ENCODE results near the gene PIH1D1. TPM values are rescaled to one million over a fixed set of nuclear protein-coding genes. Genes with fewer than 3 reads are reported as not detected.
"Not testable (repeated sequence)": the region's sequence is repeated elsewhere in the genome, so short reads cannot be mapped to it uniquely, and the experiment has no call there.

The PIH1D1 gene
- total and polyA plus RNA-seq, 12 donors, result 15.7 to 60.0 (median 29.3) TPM

GRCh38 chr19:49474542-49474924 is 22.9 kb upstream of the PIH1D1 start:
- intact Hi-C loops (cut with DNase I), result loop anchor here in 2 of 10 donors (1.0 to 2.0 kb wide), 2 partner anchors 68 to 72 kb away; no protein-coding TSS in a partner anchor
- peaks cover 0 to 19% (median 0%) of the 10 kb centered on the region in 9 donors for H3K36me3 ChIP-seq
- peaks cover 4 to 37% (median 20%) of the 10 kb centered on the region in 9 donors for H3K4me1 ChIP-seq
- WGBS, 2 donors, result 7 to 9% methylated on average over 11 of the region's 11 CpGs
- H3K27me3 ChIP-seq, result no peaks in the 10 kb centered on the region
- peak overlapping the region; percentile 41 to 79 (median 68) for H3K4me3 ChIP-seq
- TF ChIP-seq CTCF (IDR thresholded peaks at IDR 0.05), result no peak
- no peaks in the 10 kb centered on the region for H3K9me3 ChIP-seq
- H3K27ac ChIP-seq, result peak overlapping the region; percentile 66 to 93 (median 92)
- ATAC-seq (peak in 1 of 8 donors; percentile 6), DNase-seq (no peak)

DNA sequence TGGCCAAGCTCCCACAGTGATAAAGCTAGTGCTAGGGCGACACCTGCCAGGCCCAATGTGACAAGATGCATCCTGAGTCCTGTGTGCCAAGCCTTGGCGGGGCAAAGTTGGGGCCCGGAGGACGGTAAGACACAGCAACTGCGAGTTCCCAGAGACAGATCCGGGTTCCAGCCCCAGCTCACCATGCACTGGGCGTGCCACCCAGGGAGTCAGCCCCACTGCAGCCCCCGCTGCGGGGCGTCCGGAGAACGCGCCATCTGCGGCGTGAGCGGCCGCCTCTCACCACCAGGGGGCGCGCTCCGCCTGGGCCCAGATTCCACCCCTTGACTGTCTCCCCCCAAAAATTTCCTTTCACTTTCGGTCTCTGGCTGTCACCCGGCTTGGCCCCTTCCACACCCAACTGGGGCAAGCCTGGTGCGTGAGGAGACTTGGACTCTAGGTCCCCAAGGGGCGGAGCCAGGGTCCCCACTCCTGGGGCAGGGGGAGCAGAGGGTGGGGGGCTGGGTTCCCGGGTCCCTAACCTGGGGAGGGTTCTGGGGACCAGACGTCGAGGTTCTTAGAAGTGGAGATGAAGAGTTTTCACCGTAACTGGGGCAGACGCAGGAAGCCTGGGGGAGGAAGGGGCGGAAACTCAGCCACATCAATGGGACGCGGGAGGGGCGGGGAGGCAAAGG is 22.4 kb upstream of the PIH1D1 start, which contains the start of gene FLT3LG:
Gene FLT3LG (plus strand): TSS at position 348 of the 674 bp plus-strand sequence. CDS start 425 bp downstream, outside the sequence.
- no peaks in the 10 kb centered on the region for H3K9me3 ChIP-seq
- peak; percentile 68 to 82 (median 76) for ATAC-seq
- 2 to 3% methylated on average over 33 of the region's 33 CpGs for WGBS, 2 donors
- TF ChIP-seq CTCF (IDR thresholded peaks at IDR 0.05), result peak; percentile 98 to 100 (median 98)
- intact Hi-C loops (cut with DNase I), result loop anchor here in 2 of 10 donors (1.0 to 2.0 kb wide), 2 partner anchors 69 to 72 kb away; no protein-coding TSS in a partner anchor
- H3K27me3 ChIP-seq, result no peaks in the 10 kb centered on the region
- peak; percentile 82 to 84 for DNase-seq
- H3K4me1 ChIP-seq, result peaks cover 4 to 42% (median 26%) of the 10 kb centered on the region in 9 donors
- H3K36me3 ChIP-seq, result peaks cover 0 to 19% (median 0%) of the 10 kb centered on the region in 9 donors
- H3K27ac ChIP-seq, result peak within 1 kb of the TSS; percentile 66 to 93 (median 92)
- H3K4me3 ChIP-seq, result peak within 1 kb of the TSS; percentile 41 to 79 (median 68)

GRCh38 chr19:49473501-49473867 is 21.9 kb upstream of the PIH1D1 start:
- WGBS, 2 donors, result 70 to 76% methylated on average over 9 of the region's 9 CpGs
- H3K27ac ChIP-seq, result peak overlapping the region; percentile 66 to 93 (median 92)
- H3K27me3 ChIP-seq; H3K9me3 ChIP-seq; ATAC-seq; DNase-seq; intact Hi-C loops (cut with DNase I): not testable (repeated sequence)
- peaks cover 6 to 45% (median 31%) of the 10 kb centered on the region in 9 donors for H3K4me1 ChIP-seq
- peak overlapping the region in 9 of 10 donors; percentile 46 to 79 (median 69) for H3K4me3 ChIP-seq
- peaks cover 0 to 19% (median 0%) of the 10 kb centered on the region in 9 donors for H3K36me3 ChIP-seq

DNA sequence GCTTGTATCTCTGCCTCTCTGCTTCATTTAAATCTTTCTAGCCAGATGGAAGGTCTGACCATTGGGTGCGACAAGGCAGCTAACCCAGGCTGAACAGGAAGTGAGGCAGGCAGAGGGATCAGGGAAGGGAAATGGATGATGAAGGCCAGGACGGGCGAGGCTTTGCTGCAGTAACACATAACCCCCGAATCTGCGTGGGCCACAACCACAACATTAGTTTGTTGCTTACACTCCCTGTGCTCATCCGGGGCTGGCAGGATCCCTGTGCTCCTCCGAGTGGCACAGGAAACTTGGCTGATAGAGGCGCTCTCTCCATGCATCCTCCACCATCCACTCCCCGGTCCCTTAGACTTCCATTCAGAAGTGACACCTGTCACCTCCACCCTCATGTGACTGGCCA is 21.3 kb upstream of the PIH1D1 start:
- Histone ChIP-seq H3K4me1 (peaks cover 7 to 48% (median 31%) of the 10 kb centered on the region in 9 donors), H3K9me3 (no peaks in the 10 kb centered on the region), H3K36me3 (peaks cover 0 to 19% (median 0%) of the 10 kb centered on the region in 9 donors), H3K27ac (peak overlapping the region in 7 of 10 donors; percentile 16 to 93 (median 91)), H3K4me3 (no peak overlapping the region), H3K27me3 (no peaks in the 10 kb centered on the region)
- DNase-seq (no peak), ATAC-seq (no peak)
- TF ChIP-seq CTCF (IDR thresholded peaks at IDR 0.05), result no peak
- WGBS, 2 donors, result 67 to 71% methylated on average over 9 of the region's 9 CpGs
- intact Hi-C loops (cut with DNase I), result no loop called here

Data from heart right ventricle (tissue), 16 donors.